ENCODE results near the gene RTN3.
"Not testable (repeated sequence)": the region's sequence is repeated elsewhere in the genome, so short reads cannot be mapped to it uniquely, and the experiment has no call there.

The RTN3 gene

GRCh38 chr11:63683133-63683991, 2.1 kb downstream of the RTN3 start:
- Histone ChIP-seq H3K27ac (ENCODE audit: low read length) (peak overlapping the region; percentile 67), H3K4me1 (ENCODE audit: control insufficient read depth, low read depth, low read length) (peaks cover 16% of the 10 kb centered on the region), H3K9me3 (ENCODE audit: control insufficient read depth, low read depth, low read length) (no peaks in the 10 kb centered on the region), H3K9ac (ENCODE audit: low read length) (peak overlapping the region; percentile 86), H3K27me3 (ENCODE audit: control insufficient read depth, insufficient read depth, low read length) (no peaks in the 10 kb centered on the region), H3K4me3 (ENCODE audit: low read length) (peak overlapping the region; percentile 87), H3K36me3 (ENCODE audit: control insufficient read depth, low read depth, low read length) (no peaks in the 10 kb centered on the region)

DNA sequence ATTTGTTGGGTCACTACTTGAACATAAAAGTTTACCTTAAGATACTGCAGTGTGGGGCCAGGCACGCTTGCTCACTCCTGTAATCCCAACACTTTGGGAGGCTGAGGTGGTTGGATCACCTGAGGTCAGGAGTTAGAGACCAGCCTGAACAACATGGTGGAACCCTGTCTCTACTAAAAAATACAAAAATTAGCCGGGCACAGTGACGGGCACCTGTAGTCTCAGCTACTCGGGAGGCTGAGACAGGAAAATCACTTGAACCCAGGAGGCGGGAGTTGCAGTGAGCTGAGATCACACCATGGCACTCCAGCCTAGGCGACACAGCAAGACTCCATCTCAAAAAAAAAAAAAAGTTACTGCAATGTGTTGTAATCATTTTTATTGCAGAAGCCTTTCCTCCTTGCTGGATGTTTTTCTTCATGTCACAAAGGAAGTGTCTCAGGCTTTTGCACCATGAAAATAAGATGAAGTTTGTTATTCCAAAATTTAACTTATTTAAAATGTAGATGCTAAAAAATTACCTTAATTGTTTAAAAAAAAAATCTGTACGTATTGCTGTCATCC, 3.9 kb downstream of the RTN3 start:
- not testable (repeated sequence) for H3K9me3 ChIP-seq (ENCODE audit: control insufficient read depth, low read depth, low read length); H3K4me3 ChIP-seq (ENCODE audit: low read length); H3K36me3 ChIP-seq (ENCODE audit: control insufficient read depth, low read depth, low read length); H3K27me3 ChIP-seq (ENCODE audit: control insufficient read depth, insufficient read depth, low read length); H3K9ac ChIP-seq (ENCODE audit: low read length); H3K27ac ChIP-seq (ENCODE audit: low read length)
- H3K4me1 ChIP-seq (ENCODE audit: control insufficient read depth, low read depth, low read length) = peaks cover 16% of the 10 kb centered on the region

DNA sequence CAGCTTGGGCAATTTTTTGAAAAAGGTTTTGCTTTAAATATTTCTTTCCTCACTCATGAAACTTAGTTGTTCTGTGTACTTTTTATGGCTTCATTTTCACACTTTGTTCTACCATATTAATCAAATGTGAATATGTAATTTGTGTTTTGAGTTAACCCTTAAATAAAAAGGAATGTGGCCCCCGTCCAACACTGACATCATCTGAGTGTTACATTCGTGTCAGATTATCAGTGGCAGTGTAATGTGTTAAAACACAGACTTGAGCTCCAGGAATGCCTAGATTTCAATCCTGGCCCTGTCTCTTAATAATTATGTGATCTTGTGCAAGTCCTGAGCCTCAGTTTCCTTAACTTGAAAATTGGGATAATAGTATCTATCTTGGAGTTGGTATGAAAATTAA, 5.6 kb downstream of the RTN3 start:
- Histone ChIP-seq H3K9me3 (ENCODE audit: control insufficient read depth, low read depth, low read length) (no peaks in the 10 kb centered on the region), H3K36me3 (ENCODE audit: control insufficient read depth, low read depth, low read length) (no peaks in the 10 kb centered on the region), H3K27me3 (ENCODE audit: control insufficient read depth, insufficient read depth, low read length) (no peaks in the 10 kb centered on the region), H3K4me1 (ENCODE audit: control insufficient read depth, low read depth, low read length) (peaks cover 9% of the 10 kb centered on the region), H3K9ac (ENCODE audit: low read length) (no peak overlapping the region), H3K4me3 (ENCODE audit: low read length) (no peak overlapping the region), H3K27ac (ENCODE audit: low read length) (no peak overlapping the region)

DNA sequence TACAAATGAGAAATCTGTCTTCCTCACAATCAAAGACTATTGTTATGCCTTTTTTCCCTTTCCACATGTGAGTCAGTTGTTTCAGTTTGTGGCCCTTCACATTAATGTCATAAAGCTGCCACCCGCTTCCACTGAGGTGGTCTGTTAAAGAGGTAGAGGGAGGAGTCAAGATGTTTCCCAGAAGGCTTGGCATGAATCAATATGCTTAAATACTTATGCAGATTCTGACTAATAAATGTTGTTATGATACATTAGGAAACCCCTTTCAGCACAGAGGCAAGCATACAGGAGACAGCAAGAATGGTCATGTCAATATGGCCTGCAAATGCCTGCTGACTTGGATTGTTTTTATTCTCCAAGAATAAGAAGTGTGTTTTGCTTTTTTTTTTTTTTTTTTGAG, 6.5 kb downstream of the RTN3 start:
- Histone ChIP-seq H3K4me1 (ENCODE audit: control insufficient read depth, low read depth, low read length) (peaks cover 8% of the 10 kb centered on the region), H3K27ac (ENCODE audit: low read length) (no peak overlapping the region)

GRCh38 chr11:63694596-63694995, 13.3 kb downstream of the RTN3 start:
- no peak overlapping the region for H3K9ac ChIP-seq (ENCODE audit: low read length)
- no peak overlapping the region for H3K4me3 ChIP-seq (ENCODE audit: low read length)
- peaks cover 3% of the 10 kb centered on the region for H3K36me3 ChIP-seq (ENCODE audit: control insufficient read depth, low read depth, low read length)
- no peak overlapping the region for H3K27ac ChIP-seq (ENCODE audit: low read length)
- peaks cover 3% of the 10 kb centered on the region for H3K4me1 ChIP-seq (ENCODE audit: control insufficient read depth, low read depth, low read length)
- H3K27me3 ChIP-seq (ENCODE audit: control insufficient read depth, insufficient read depth, low read length) = no peaks in the 10 kb centered on the region
- no peaks in the 10 kb centered on the region for H3K9me3 ChIP-seq (ENCODE audit: control insufficient read depth, low read depth, low read length)

More for the DNA sequence above, 6.5 kb downstream of the RTN3 start:
- Histone ChIP-seq H3K4me3 (ENCODE audit: low read length) (no peak overlapping the region), H3K9me3 (ENCODE audit: control insufficient read depth, low read depth, low read length) (no peaks in the 10 kb centered on the region), H3K36me3 (ENCODE audit: control insufficient read depth, low read depth, low read length) (no peaks in the 10 kb centered on the region), H3K9ac (ENCODE audit: low read length) (no peak overlapping the region), H3K27me3 (ENCODE audit: control insufficient read depth, insufficient read depth, low read length) (no peaks in the 10 kb centered on the region)

GRCh38 chr11:63698976-63699733, 17.9 kb downstream of the RTN3 start:
- Histone ChIP-seq H3K36me3 (ENCODE audit: control insufficient read depth, low read depth, low read length) (peaks cover 3% of the 10 kb centered on the region), H3K9me3 (ENCODE audit: control insufficient read depth, low read depth, low read length) (no peaks in the 10 kb centered on the region), H3K4me1 (ENCODE audit: control insufficient read depth, low read depth, low read length) (peaks cover 8% of the 10 kb centered on the region), H3K27me3 (ENCODE audit: control insufficient read depth, insufficient read depth, low read length) (no peaks in the 10 kb centered on the region), H3K4me3 (ENCODE audit: low read length) (no peak overlapping the region), H3K27ac (ENCODE audit: low read length) (no peak overlapping the region), H3K9ac (ENCODE audit: low read length) (no peak overlapping the region)

- H3K27me3 ChIP-seq (ENCODE audit: control insufficient read depth, insufficient read depth, low read length) = no peaks in the 10 kb centered on the region
- no peak overlapping the region for H3K9ac ChIP-seq (ENCODE audit: low read length)
- H3K36me3 ChIP-seq (ENCODE audit: control insufficient read depth, low read depth, low read length) = peaks cover 3% of the 10 kb centered on the region
- H3K27ac ChIP-seq (ENCODE audit: low read length) = no peak overlapping the region
- H3K4me1 ChIP-seq (ENCODE audit: control insufficient read depth, low read depth, low read length) = peaks cover 8% of the 10 kb centered on the region
- no peaks in the 10 kb centered on the region for H3K9me3 ChIP-seq (ENCODE audit: control insufficient read depth, low read depth, low read length)
- H3K4me3 ChIP-seq (ENCODE audit: low read length) = no peak overlapping the region
Measured at GRCh38 chr11:63699896-63700295, 18.6 kb downstream of the RTN3 start.

DNA sequence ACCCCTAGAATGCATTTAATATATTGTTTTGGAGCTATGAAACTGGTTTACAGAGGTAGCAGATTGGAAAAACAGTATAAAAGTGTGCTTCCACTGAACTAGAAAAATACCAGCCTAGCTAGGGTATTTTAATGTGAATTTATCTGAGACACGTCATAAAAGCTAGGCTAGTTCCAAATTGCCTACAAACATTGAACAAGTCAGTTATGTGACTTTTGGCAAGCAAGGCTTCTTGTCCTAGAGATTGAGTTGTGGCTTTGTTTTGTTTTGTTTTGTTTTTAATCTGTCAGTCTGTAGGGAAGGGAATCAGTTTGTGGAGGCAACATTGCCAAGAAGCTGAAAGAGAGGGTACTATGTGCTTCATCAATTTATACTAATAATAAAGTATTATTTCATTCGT, 24.2 kb downstream of the RTN3 start:
- Histone ChIP-seq H3K9me3 (ENCODE audit: control insufficient read depth, low read depth, low read length) (no peaks in the 10 kb centered on the region), H3K27ac (ENCODE audit: low read length) (no peak overlapping the region), H3K4me1 (ENCODE audit: control insufficient read depth, low read depth, low read length) (no peaks in the 10 kb centered on the region), H3K36me3 (ENCODE audit: control insufficient read depth, low read depth, low read length) (no peaks in the 10 kb centered on the region), H3K4me3 (ENCODE audit: low read length) (no peak overlapping the region), H3K9ac (ENCODE audit: low read length) (no peak overlapping the region), H3K27me3 (ENCODE audit: control insufficient read depth, insufficient read depth, low read length) (no peaks in the 10 kb centered on the region)

DNA sequence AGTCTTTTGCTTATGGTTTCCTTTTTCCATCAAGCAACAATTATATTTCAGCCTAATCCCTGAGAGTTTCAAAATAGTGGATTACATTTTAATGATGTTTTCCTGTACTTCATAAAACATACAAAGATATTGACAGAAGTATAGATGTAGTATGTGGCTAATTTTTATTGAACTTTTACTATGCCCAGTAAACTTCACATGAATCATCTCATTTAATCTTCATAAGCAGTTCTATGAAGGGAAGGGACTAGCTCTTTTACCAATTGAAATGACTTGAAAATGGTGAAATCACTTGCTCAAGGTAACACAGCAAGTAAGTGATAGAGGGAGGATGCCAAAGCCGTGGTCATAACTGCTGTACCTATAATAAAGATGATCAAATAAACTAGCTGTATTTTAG, 27.5 kb downstream of the RTN3 start:
- Histone ChIP-seq H3K27ac (ENCODE audit: low read length) (no peak overlapping the region), H3K9me3 (ENCODE audit: control insufficient read depth, low read depth, low read length) (no peaks in the 10 kb centered on the region), H3K4me1 (ENCODE audit: control insufficient read depth, low read depth, low read length) (no peaks in the 10 kb centered on the region), H3K36me3 (ENCODE audit: control insufficient read depth, low read depth, low read length) (no peaks in the 10 kb centered on the region), H3K27me3 (ENCODE audit: control insufficient read depth, insufficient read depth, low read length) (no peaks in the 10 kb centered on the region), H3K4me3 (ENCODE audit: low read length) (no peak overlapping the region), H3K9ac (ENCODE audit: low read length) (no peak overlapping the region)

GRCh38 chr11:63709336-63709884, 28.1 kb downstream of the RTN3 start:
- no peak overlapping the region for H3K9ac ChIP-seq (ENCODE audit: low read length)
- no peaks in the 10 kb centered on the region for H3K9me3 ChIP-seq (ENCODE audit: control insufficient read depth, low read depth, low read length)
- H3K4me3 ChIP-seq (ENCODE audit: low read length) = no peak overlapping the region
- H3K27ac ChIP-seq (ENCODE audit: low read length) = no peak overlapping the region
- no peaks in the 10 kb centered on the region for H3K36me3 ChIP-seq (ENCODE audit: control insufficient read depth, low read depth, low read length)
- no peaks in the 10 kb centered on the region for H3K27me3 ChIP-seq (ENCODE audit: control insufficient read depth, insufficient read depth, low read length)
- H3K4me1 ChIP-seq (ENCODE audit: control insufficient read depth, low read depth, low read length) = no peaks in the 10 kb centered on the region

GRCh38 chr11:63710476-63711217, 29.3 kb downstream of the RTN3 start:
- H3K27ac ChIP-seq (ENCODE audit: low read length) = no peak overlapping the region

More at GRCh38 chr11:63710476-63711217, 29.3 kb downstream of the RTN3 start:
- H3K4me3 ChIP-seq (ENCODE audit: low read length) = no peak overlapping the region
- H3K36me3 ChIP-seq (ENCODE audit: control insufficient read depth, low read depth, low read length) = no peaks in the 10 kb centered on the region
- H3K9me3 ChIP-seq (ENCODE audit: control insufficient read depth, low read depth, low read length) = no peaks in the 10 kb centered on the region
- H3K4me1 ChIP-seq (ENCODE audit: control insufficient read depth, low read depth, low read length) = no peaks in the 10 kb centered on the region
- H3K27me3 ChIP-seq (ENCODE audit: control insufficient read depth, insufficient read depth, low read length) = no peaks in the 10 kb centered on the region
- H3K9ac ChIP-seq (ENCODE audit: low read length) = no peak overlapping the region
